Epidermal melanocyte (primary cell): ENCODE results near the gene NAA16.
"Not testable (repeated sequence)": the region's sequence is repeated elsewhere in the genome, so short reads cannot be mapped to it uniquely, and the experiment has no call there.

Experiments
- DNase-seq: peaks from one replicate; pipeline ENCODE4 v3.0.0; 2011; ENCODE audit warnings: low spot score; ENCODE audit not compliant: insufficient read length

Gene NAA16

GRCh38 chr13:41354416-41354815 is 43.3 kb downstream of the NAA16 start:
- DNase-seq: no peak

GRCh38 chr13:41356385-41356648 is 45.2 kb downstream of the NAA16 start:
- not testable (repeated sequence) for DNase-seq

GRCh38 chr13:41356786-41357185 is 45.7 kb downstream of the NAA16 start:
- DNase-seq: no peak

GRCh38 chr13:41361491-41361890 is 50.4 kb downstream of the NAA16 start:
- no peak for DNase-seq

- DNase-seq: no peak
These were observed 53.0 kb downstream of the NAA16 start for GRCh38 chr13:41364043-41364442.

- no peak for DNase-seq
These were observed 54.6 kb downstream of the NAA16 start for GRCh38 chr13:41365631-41366030.

GRCh38 chr13:41370736-41371135 is 59.7 kb downstream of the NAA16 start:
- DNase-seq: no peak

GRCh38 chr13:41377446-41377845 is 66.4 kb downstream of the NAA16 start:
- DNase-seq: no peak

- no peak for DNase-seq
These were observed 71.4 kb downstream of the NAA16 start for GRCh38 chr13:41382431-41382830.

GRCh38 chr13:41383386-41383785 is 72.3 kb downstream of the NAA16 start:
- DNase-seq: no peak

GRCh38 chr13:41384749-41385503 is 73.9 kb downstream of the NAA16 start:
- no peak for DNase-seq

- no peak for DNase-seq
These were observed 75.1 kb downstream of the NAA16 start for GRCh38 chr13:41386211-41386610.

GRCh38 chr13:41387576-41387975 is 76.5 kb downstream of the NAA16 start:
- no peak for DNase-seq

- no peak for DNase-seq
These were observed 77.2 kb downstream of the NAA16 start for GRCh38 chr13:41388143-41388881.

GRCh38 chr13:41389580-41389979 is 78.5 kb downstream of the NAA16 start:
- no peak for DNase-seq

- no peak for DNase-seq
These were observed 83.1 kb downstream of the NAA16 start for GRCh38 chr13:41394166-41394565.

- DNase-seq: no peak
These were observed 87.6 kb downstream of the NAA16 start for GRCh38 chr13:41398494-41399170.

GRCh38 chr13:41401366-41401765 is 90.3 kb downstream of the NAA16 start:
- no peak for DNase-seq

GRCh38 chr13:41402691-41403511 is 91.8 kb downstream of the NAA16 start:
- DNase-seq: no peak

- no peak for DNase-seq
These were observed 92.9 kb downstream of the NAA16 start for GRCh38 chr13:41403983-41404382.

- no peak for DNase-seq
These were observed 94.3 kb downstream of the NAA16 start for GRCh38 chr13:41405367-41405766.

- no peak for DNase-seq
These were observed 96.3 kb downstream of the NAA16 start for GRCh38 chr13:41407380-41407779.
